H4 (cell line): ENCODE measurements around the gene FAM50B. TPM values are rescaled to one million over a fixed set of nuclear protein-coding genes. Genes with fewer than 3 reads are reported as not detected.

Experiments used
- DNase-seq: peaks from one replicate; pipeline ENCODE4 v3.0.0-alpha.2; 2015; ENCODE audit warnings: low spot score
- total RNA-seq: library from RNA; depleted of rRNA; stranded (reverse); fragments of >200 nt; shearing (Covaris generic); gene quantifications from 2 replicates; pipeline ENCODE4 v1.2.3, GENCODE V29; 2014; rRNA removed

The FAM50B gene
- total RNA-seq, 1 experiment from 2014 or later = 8.4 TPM

GRCh38 chr6:3894590-3895311, 45.6 kb downstream of the FAM50B start:
- DNase-seq = no peak

GRCh38 chr6:3895312-3895653, 46.1 kb downstream of the FAM50B start:
- DNase-seq = no peak

- no peak for DNase-seq
Measured at GRCh38 chr6:3895805-3896204, 46.6 kb downstream of the FAM50B start.

- DNase-seq = no peak
Measured at GRCh38 chr6:3898265-3898994, 49.3 kb downstream of the FAM50B start.

- DNase-seq = no peak
Measured at GRCh38 chr6:3899061-3899460, 49.9 kb downstream of the FAM50B start.

GRCh38 chr6:3899970-3900439, 50.8 kb downstream of the FAM50B start:
- no peak for DNase-seq

Other genes starting within 250 kb of the FAM50B start
- 13.7 and 21.3 TPM in 2 replicates for gene PXDC1, start 97.7 kb upstream of the FAM50B start, total RNA-seq
- gene FAM217A, start 229.8 kb downstream of the FAM50B start, total RNA-seq = not detected in 2 replicates